ENCODE measurements around the gene AQP3. TPM values are rescaled to one million over a fixed set of nuclear protein-coding genes. Genes with fewer than 3 reads are reported as not detected.

Gene AQP3
- total RNA-seq, 1 experiment from 2014 or later: 24.8 TPM

GRCh38 chr9:33475357-33475756, 28.0 kb upstream of the AQP3 start:
- Histone ChIP-seq H3K4me3 (ENCODE audit: low read depth, low read length) (no peak overlapping the region), H3K27me3 (replicated peaks; ENCODE audit: control insufficient read depth, insufficient read depth, low read length) (no peaks in the 10 kb centered on the region), H3K36me3 (ENCODE audit: control insufficient read depth, insufficient read depth, low read length) (no peaks in the 10 kb centered on the region), H3K4me1 (peaks cover 11% of the 10 kb centered on the region), H3K9me3 (no peaks in the 10 kb centered on the region)
- H3K9me3 Mint-ChIP-seq (ENCODE audit: unreplicated experiment): no peaks in the 10 kb centered on the region
- CTCF ChIA-PET: no interaction called here
- DNase-seq: no peak
- peaks cover 10% of the 10 kb centered on the region for H3K4me1 Mint-ChIP-seq (ENCODE audit: low read depth, unreplicated experiment)
- H3K4me3 Mint-ChIP-seq (ENCODE audit: unreplicated experiment): no peak overlapping the region
- no peaks in the 10 kb centered on the region for H3K27me3 Mint-ChIP-seq (ENCODE audit: insufficient read depth, unreplicated experiment)
- intact Hi-C loops (cut with micrococcal nuclease; ENCODE audit: unreplicated experiment): no loop called here
- no TSS peak for BruUV-seq (replicated peaks)
- no peak for TF ChIP-seq CTCF (IDR thresholded peaks at IDR 0.05; ENCODE audit: insufficient read depth in 1 of 2, low read depth in 1 of 2, low read length in 1 of 2, severe bottlenecking in 1 of 2, unreplicated experiment in 1 of 2)
- no peak overlapping the region for H3K27ac Mint-ChIP-seq (ENCODE audit: unreplicated experiment)
- POLR2A ChIA-PET: no interaction called here
- H3K36me3 Mint-ChIP-seq (ENCODE audit: insufficient read depth, unreplicated experiment): peaks cover 23% of the 10 kb centered on the region

- POLR2A ChIA-PET: interaction anchor here (0.5 to 1.6 kb wide), 12 partner anchors 14 to 705 kb away, joined by 3 to 12 read pairs (median 6); partner anchors contain the start of genes AQP3, DNAJA1, NFX1 and UBAP1
- Mint-ChIP-seq H3K36me3 (ENCODE audit: insufficient read depth, unreplicated experiment) (peaks cover 35% of the 10 kb centered on the region), H3K4me1 (ENCODE audit: low read depth, unreplicated experiment) (peaks cover 10% of the 10 kb centered on the region), H3K4me3 (ENCODE audit: unreplicated experiment) (peak within 1 kb of the TSS; percentile 91), H3K27me3 (ENCODE audit: insufficient read depth, unreplicated experiment) (no peaks in the 10 kb centered on the region), H3K27ac (ENCODE audit: unreplicated experiment) (peak within 1 kb of the TSS; percentile 88), H3K9me3 (ENCODE audit: unreplicated experiment) (no peaks in the 10 kb centered on the region)
- CTCF ChIA-PET: interaction anchor here (0.7 to 2.1 kb wide), 12 partner anchors 21 to 150 kb away, joined by 3 to 18 read pairs (median 8); partner anchors contain the start of genes ANKRD18B and AQP3
- Histone ChIP-seq H3K4me1 (peaks cover 8% of the 10 kb centered on the region; the same call in 1 of the 2 replicates), H3K4me3 (ENCODE audit: low read depth, low read length) (peak within 1 kb of the TSS; percentile 100), H3K36me3 (ENCODE audit: control insufficient read depth, insufficient read depth, low read length) (no peaks in the 10 kb centered on the region), H3K27me3 (replicated peaks; ENCODE audit: control insufficient read depth, insufficient read depth, low read length) (no peaks in the 10 kb centered on the region), H3K9me3 (no peaks in the 10 kb centered on the region)
- no TSS peak for BruUV-seq (replicated peaks)
- TF ChIP-seq CTCF (IDR thresholded peaks at IDR 0.05; ENCODE audit: insufficient read depth in 1 of 2, low read depth in 1 of 2, low read length in 1 of 2, severe bottlenecking in 1 of 2, unreplicated experiment in 1 of 2): no peak
- intact Hi-C loops (cut with micrococcal nuclease; ENCODE audit: unreplicated experiment): loop anchor here (5.0 kb wide), 1 partner anchor 44 kb away; no protein-coding TSS in a partner anchor
- DNase-seq: peak; percentile 98 to 99
Observed at GRCh38 chr9:33473643-33474352, 26.4 kb upstream of the AQP3 start, which contains the start of gene NOL6. NOL6 (minus strand) TSS chr9:33473924; CDS start chr9:33473842, 82 bp downstream.

- Mint-ChIP-seq H3K4me1 (ENCODE audit: low read depth, unreplicated experiment) (peaks cover 10% of the 10 kb centered on the region), H3K27me3 (ENCODE audit: insufficient read depth, unreplicated experiment) (no peaks in the 10 kb centered on the region), H3K27ac (ENCODE audit: unreplicated experiment) (peak overlapping the region; percentile 88), H3K4me3 (ENCODE audit: unreplicated experiment) (peak overlapping the region; percentile 91), H3K9me3 (ENCODE audit: unreplicated experiment) (no peaks in the 10 kb centered on the region), H3K36me3 (ENCODE audit: insufficient read depth, unreplicated experiment) (peaks cover 42% of the 10 kb centered on the region)
- intact Hi-C loops (cut with micrococcal nuclease; ENCODE audit: unreplicated experiment): loop anchor here (5.0 kb wide), 1 partner anchor 44 kb away; no protein-coding TSS in a partner anchor
- Histone ChIP-seq H3K4me1 (peaks cover 8% of the 10 kb centered on the region; the same call in 1 of the 2 replicates), H3K36me3 (ENCODE audit: control insufficient read depth, insufficient read depth, low read length) (no peaks in the 10 kb centered on the region), H3K27me3 (replicated peaks; ENCODE audit: control insufficient read depth, insufficient read depth, low read length) (no peaks in the 10 kb centered on the region), H3K9me3 (no peaks in the 10 kb centered on the region), H3K4me3 (ENCODE audit: low read depth, low read length) (peak overlapping the region; percentile 100)
- POLR2A ChIA-PET: interaction anchor here (0.5 to 1.6 kb wide), 10 partner anchors 13 to 448 kb away, joined by 3 to 12 read pairs (median 6); partner anchors contain the start of genes AQP3, DNAJA1 and NFX1
- CTCF ChIA-PET: interaction anchor here (0.7 to 2.1 kb wide), 12 partner anchors 20 to 151 kb away, joined by 4 to 18 read pairs (median 10); partner anchors contain the start of genes ANKRD18B and AQP3
- TSS peak; percentile 74 for BruUV-seq (replicated peaks)
- DNase-seq: no peak
- TF ChIP-seq CTCF (IDR thresholded peaks at IDR 0.05; ENCODE audit: insufficient read depth in 1 of 2, low read depth in 1 of 2, low read length in 1 of 2, severe bottlenecking in 1 of 2, unreplicated experiment in 1 of 2): no peak
Observed at GRCh38 chr9:33472881-33473615, 25.7 kb upstream of the AQP3 start.
